HEK293 (cell line): ENCODE data around the gene DSCAML1.

Experiments
- CTCF ChIA-PET: fragments of 350-600 bp; formaldehyde crosslinking; extraction: SDS; loops from one replicate; lab custom pipeline; 2021; ENCODE audit warnings: antibody characterized with exemption; lab: Yijun Ruan, JAX
- POLR2A ChIA-PET: fragments of 300-600 bp; formaldehyde crosslinking; extraction: SDS; loops from one replicate; lab custom pipeline; 2020; ENCODE audit warnings: antibody characterized with exemption, inconsistent platforms; lab: Yijun Ruan, JAX
- H3K27ac ChIP-seq: fragments of 200-500 bp; sonication (Bioruptor generic); 2 replicates; pipeline ENCODE4 v1.5.1; 2014; ENCODE audit warnings: low read depth, low read length, control low read depth, inconsistent platforms; ENCODE audit errors: extremely low read depth
- H3K36me3 ChIP-seq, 2 experiments: fragments of 200-500 bp in 1 of 2; sonication (Bioruptor generic) in 1 of 2; 1 replicate in 1 of 2; 2 replicates in 1 of 2; pipeline ENCODE4 v1.5.1; 2014 to 2017; ENCODE audit warnings: inconsistent platforms in 2 of 2, low read length in 2 of 2; ENCODE audit not compliant: control insufficient read depth in 2 of 2, insufficient read depth in 1 of 2
- H3K4me1 ChIP-seq: fragments of 200-500 bp; sonication (Bioruptor generic); 2 replicates; pipeline ENCODE4 v1.5.1; 2014; ENCODE audit warnings: mild to moderate bottlenecking, low read length, inconsistent platforms; ENCODE audit not compliant: control insufficient read depth, insufficient read depth
- H3K4me3 ChIP-seq: 2 replicates; pipeline ENCODE4 v1.5.1; 2011; ENCODE audit warnings: low read depth, mild to moderate bottlenecking, control low read depth, low read length, moderate library complexity
- H3K9me3 ChIP-seq: fragments of 200-500 bp; sonication (Bioruptor generic); 2 replicates; pipeline ENCODE4 v1.5.1; 2014; ENCODE audit warnings: low read depth, low read length, inconsistent platforms; ENCODE audit not compliant: control insufficient read depth, insufficient read depth
- EGR2 ChIP-seq: fragments of 450-650 bp; formaldehyde crosslinking; IDR thresholded peaks from 2 replicates; pipeline ENCODE4 v1.5.1; 2016; ENCODE audit warnings: low read depth, missing biosample characterization, missing genetic modification characterization
- FEZF1 ChIP-seq: fragments of 450-650 bp; formaldehyde crosslinking; IDR thresholded peaks from 2 replicates; pipeline ENCODE4 v1.5.1; 2016; ENCODE audit warnings: missing biosample characterization, missing genetic modification characterization
- KLF8 ChIP-seq: fragments of 450-650 bp; formaldehyde crosslinking; IDR thresholded peaks from 2 replicates; pipeline ENCODE4 v1.5.1; 2016; ENCODE audit warnings: missing biosample characterization, missing genetic modification characterization
- PRDM4 ChIP-seq: fragments of 450-650 bp; formaldehyde crosslinking; IDR thresholded peaks from 2 replicates; pipeline ENCODE4 v1.5.1; 2017; ENCODE audit warnings: missing biosample characterization, missing genetic modification characterization
- RBAK ChIP-seq: fragments of 450-650 bp; formaldehyde crosslinking; IDR thresholded peaks from 2 replicates; pipeline ENCODE4 v1.5.1; 2016; ENCODE audit warnings: missing biosample characterization, missing genetic modification characterization
- ZNF121 ChIP-seq: fragments of 450-650 bp; formaldehyde crosslinking; IDR thresholded peaks from 2 replicates; pipeline ENCODE4 v1.5.1; 2016; ENCODE audit warnings: missing biosample characterization, missing genetic modification characterization
- ZNF155 ChIP-seq: fragments of 450-650 bp; formaldehyde crosslinking; IDR thresholded peaks from 2 replicates; pipeline ENCODE4 v1.5.1; 2016; ENCODE audit warnings: missing biosample characterization, missing genetic modification characterization
- ZNF223 ChIP-seq: fragments of 450-650 bp; formaldehyde crosslinking; IDR thresholded peaks from 2 replicates; pipeline ENCODE4 v1.5.1; 2016; ENCODE audit warnings: missing biosample characterization, missing genetic modification characterization
- ZNF239 ChIP-seq: fragments of 450-650 bp; formaldehyde crosslinking; IDR thresholded peaks from 2 replicates; pipeline ENCODE4 v1.5.1; 2016; ENCODE audit warnings: missing biosample characterization, missing genetic modification characterization
- ZNF266 ChIP-seq: fragments of 450-650 bp; formaldehyde crosslinking; IDR thresholded peaks from 2 replicates; pipeline ENCODE4 v1.5.1; 2016; ENCODE audit warnings: missing biosample characterization, missing genetic modification characterization, low read depth
- ZNF335 ChIP-seq: fragments of 450-650 bp; formaldehyde crosslinking; conservative IDR thresholded peaks from 2 replicates; pipeline ENCODE4 v1.5.1; 2016; ENCODE audit warnings: missing biosample characterization, missing genetic modification characterization
- ZNF423 ChIP-seq: fragments of 450-650 bp; formaldehyde crosslinking; IDR thresholded peaks from 2 replicates; pipeline ENCODE4 v1.5.1; 2016; ENCODE audit warnings: missing biosample characterization, missing genetic modification characterization
- ZNF549 ChIP-seq: fragments of 450-650 bp; IDR thresholded peaks from 2 replicates; pipeline ENCODE4 v1.5.1; 2018; ENCODE audit warnings: missing biosample characterization, missing genetic modification characterization, mild to moderate bottlenecking, inconsistent platforms, moderate library complexity
- ZNF561 ChIP-seq: fragments of 450-650 bp; IDR thresholded peaks from 2 replicates; pipeline ENCODE4 v1.5.1; 2018; ENCODE audit warnings: missing biosample characterization, missing genetic modification characterization, borderline replicate concordance
- ZNF585B ChIP-seq: fragments of 450-650 bp; formaldehyde crosslinking; IDR thresholded peaks from 2 replicates; pipeline ENCODE4 v1.5.1; 2016; ENCODE audit warnings: missing biosample characterization, missing genetic modification characterization
- ZNF623 ChIP-seq: fragments of 450-650 bp; formaldehyde crosslinking; IDR thresholded peaks from 2 replicates; pipeline ENCODE4 v1.5.1; 2016; ENCODE audit warnings: missing biosample characterization, missing genetic modification characterization
- ZNF660 ChIP-seq: fragments of 450-650 bp; IDR thresholded peaks from 2 replicates; pipeline ENCODE4 v1.5.1; 2018; ENCODE audit warnings: missing biosample characterization, mild to moderate bottlenecking, missing genetic modification characterization
- ZNF677 ChIP-seq: fragments of 450-650 bp; IDR thresholded peaks from 2 replicates; pipeline ENCODE4 v1.5.0; 2018; ENCODE audit warnings: missing biosample characterization, mild to moderate bottlenecking, missing genetic modification characterization, moderate library complexity
- ZNF777 ChIP-seq: fragments of 450-650 bp; formaldehyde crosslinking; IDR thresholded peaks from 2 replicates; pipeline ENCODE4 v1.5.1; 2017; ENCODE audit warnings: missing biosample characterization, missing genetic modification characterization, borderline replicate concordance
- ZSCAN30 ChIP-seq: fragments of 450-650 bp; IDR thresholded peaks from 2 replicates; pipeline ENCODE4 v1.5.1; 2018; ENCODE audit warnings: missing biosample characterization, mild to moderate bottlenecking, missing genetic modification characterization, moderate library complexity
- ZSCAN5A ChIP-seq: fragments of 450-650 bp; formaldehyde crosslinking; IDR thresholded peaks from 2 replicates; pipeline ENCODE4 v1.5.1; 2016; ENCODE audit warnings: missing biosample characterization, missing genetic modification characterization
- ZXDB ChIP-seq: fragments of 450-650 bp; formaldehyde crosslinking; IDR thresholded peaks from 2 replicates; pipeline ENCODE4 v1.5.1; 2016; ENCODE audit warnings: missing biosample characterization, missing genetic modification characterization
- TF ChIP-seq, protein P1 (sequence below): fragments of 450-650 bp; formaldehyde crosslinking; IDR thresholded peaks from 2 replicates; pipeline ENCODE4 v1.5.1; 2017; ENCODE audit warnings: missing biosample characterization, missing genetic modification characterization
- TF ChIP-seq, protein P2 (sequence below): IDR thresholded peaks from 2 replicates; pipeline ENCODE4 v1.6.1; 2011; ENCODE audit warnings: mild to moderate bottlenecking, low read depth, low read length, borderline replicate concordance

The DSCAML1 gene

DNA sequence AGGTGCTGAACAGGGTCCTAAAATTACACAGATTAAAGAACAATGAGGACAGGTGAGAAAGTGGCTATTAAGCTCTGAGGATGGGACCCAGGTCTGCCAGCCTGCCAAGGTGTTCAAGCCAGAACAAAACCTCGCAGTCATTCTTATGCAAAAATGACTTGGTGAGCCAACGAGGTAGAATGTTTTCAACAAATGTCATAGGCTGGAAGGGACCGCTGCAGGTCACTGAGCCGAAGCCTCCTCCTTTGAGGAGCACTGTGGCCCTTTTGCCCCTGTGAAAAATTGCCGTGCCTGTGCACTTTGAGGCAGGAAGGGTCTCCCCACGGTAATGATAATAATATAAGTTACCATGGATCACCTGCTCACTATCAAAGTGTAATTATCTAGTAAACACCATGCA, 216.2 kb downstream of the DSCAML1 start:
- Histone ChIP-seq H3K4me1 (no peaks in the 10 kb centered on the region), H3K4me3 (no peak overlapping the region), H3K27ac (no peak overlapping the region)
- CTCF ChIA-PET: no interaction called here
- POLR2A ChIA-PET: no interaction called here
- no peak for TF ChIP-seq PRDM4 (tag by site-specific recombination)
- no peak for TF ChIP-seq ZNF239
- no peak for TF ChIP-seq ZNF660 (tag by site-specific recombination)
- no peak for TF ChIP-seq ZNF266 (tag by site-specific recombination)
- TF ChIP-seq ZSCAN30 (tag by site-specific recombination): no peak
- TF ChIP-seq ZNF423 (tag by site-specific recombination): no peak
- no peak for TF ChIP-seq ZNF561 (tag by site-specific recombination)
- TF ChIP-seq, all 188 proteins: peak for 0
- Histone ChIP-seq H3K36me3 (no peaks in the 10 kb centered on the region), H3K9me3 (no peaks in the 10 kb centered on the region)

DNA sequence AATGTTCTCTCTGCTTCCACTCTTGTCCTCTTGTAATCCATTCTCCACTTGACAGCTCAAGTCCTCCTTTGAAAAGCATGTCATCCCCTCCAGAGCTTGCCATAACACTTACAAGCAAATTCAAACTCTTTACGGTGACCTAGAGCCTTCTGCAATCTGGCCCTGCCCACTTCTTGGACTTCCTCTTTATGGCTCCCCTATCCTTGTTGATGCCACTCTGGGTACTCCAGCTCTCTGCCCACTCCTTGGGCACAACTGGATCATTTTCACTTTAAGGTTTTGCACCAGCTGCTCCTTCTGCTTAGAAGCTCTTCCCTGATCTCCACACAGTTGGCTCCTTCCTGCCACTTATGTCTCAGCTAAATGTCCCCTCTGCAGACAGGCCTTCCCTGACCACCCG, 217.9 kb downstream of the DSCAML1 start:
- POLR2A ChIA-PET: no interaction called here
- no peaks in the 10 kb centered on the region for H3K9me3 ChIP-seq
- no peaks in the 10 kb centered on the region for H3K4me1 ChIP-seq
- CTCF ChIA-PET: interaction anchor here (0.6 to 1.0 kb wide), 2 partner anchors 20 to 153 kb away, joined by 3 read pairs; no protein-coding TSS in a partner anchor
- no peak overlapping the region for H3K27ac ChIP-seq
- TF ChIP-seq ZNF223 (tag by site-specific recombination) (no peak), ZNF549 (tag by site-specific recombination) (no peak), ZNF585B (tag by site-specific recombination) (no peak)
- TF ChIP-seq, protein P1, sequence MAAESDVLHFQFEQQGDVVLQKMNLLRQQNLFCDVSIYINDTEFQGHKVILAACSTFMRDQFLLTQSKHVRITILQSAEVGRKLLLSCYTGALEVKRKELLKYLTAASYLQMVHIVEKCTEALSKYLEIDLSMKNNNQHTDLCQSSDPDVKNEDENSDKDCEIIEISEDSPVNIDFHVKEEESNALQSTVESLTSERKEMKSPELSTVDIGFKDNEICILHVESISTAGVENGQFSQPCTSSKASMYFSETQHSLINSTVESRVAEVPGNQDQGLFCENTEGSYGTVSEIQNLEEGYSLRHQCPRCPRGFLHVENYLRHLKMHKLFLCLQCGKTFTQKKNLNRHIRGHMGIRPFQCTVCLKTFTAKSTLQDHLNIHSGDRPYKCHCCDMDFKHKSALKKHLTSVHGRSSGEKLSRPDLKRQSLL (tag by site-specific recombination): no peak
- TF ChIP-seq, all 188 proteins: peak for 0
- Histone ChIP-seq H3K4me3 (no peak overlapping the region), H3K36me3 (no peaks in the 10 kb centered on the region)

DNA sequence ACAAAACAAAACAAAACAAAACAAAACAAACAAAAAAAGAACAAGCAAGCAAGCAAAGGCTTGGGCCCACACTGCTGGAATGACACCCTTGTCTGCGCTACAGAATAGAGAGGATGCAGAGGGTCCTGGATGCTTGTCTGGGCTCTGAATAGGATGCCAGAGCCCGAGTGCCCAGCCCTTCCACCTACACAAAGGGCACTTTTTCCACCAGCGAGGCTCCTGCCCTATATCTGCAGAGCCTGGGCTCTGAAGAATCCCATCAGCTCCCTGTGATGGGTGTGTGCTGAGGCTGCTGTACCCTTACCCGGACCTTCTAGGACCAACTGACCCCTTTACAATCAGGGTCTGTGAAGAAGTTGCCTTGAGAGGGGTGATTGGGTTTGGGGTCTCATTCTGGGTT, 221.2 kb downstream of the DSCAML1 start:
- TF ChIP-seq ZXDB (tag by site-specific recombination) (no peak), KLF8 (tag by site-specific recombination) (no peak), ZNF121 (tag by site-specific recombination) (no peak), ZNF623 (tag by site-specific recombination) (no peak)
- Histone ChIP-seq H3K27ac (no peak overlapping the region), H3K9me3 (no peaks in the 10 kb centered on the region), H3K36me3 (no peaks in the 10 kb centered on the region), H3K4me3 (no peak overlapping the region), H3K4me1 (no peaks in the 10 kb centered on the region)
- POLR2A ChIA-PET: no interaction called here
- CTCF ChIA-PET: no interaction called here

- no peaks in the 10 kb centered on the region for H3K4me1 ChIP-seq
- POLR2A ChIA-PET: no interaction called here
- CTCF ChIA-PET: interaction anchor here (0.5 to 1.2 kb wide), 3 partner anchors 46 to 330 kb away, joined by 3 to 4 read pairs (median 3); no protein-coding TSS in a partner anchor
- TF ChIP-seq EGR2 (tag by site-specific recombination) (no peak), ZNF155 (tag by site-specific recombination) (no peak), ZNF335 (tag by site-specific recombination) (no peak), ZSCAN5A (tag by site-specific recombination) (no peak), ZNF677 (no peak), RBAK (no peak), ZNF777 (tag by site-specific recombination) (no peak), FEZF1 (tag by site-specific recombination) (no peak)
- TF ChIP-seq, protein P2, sequence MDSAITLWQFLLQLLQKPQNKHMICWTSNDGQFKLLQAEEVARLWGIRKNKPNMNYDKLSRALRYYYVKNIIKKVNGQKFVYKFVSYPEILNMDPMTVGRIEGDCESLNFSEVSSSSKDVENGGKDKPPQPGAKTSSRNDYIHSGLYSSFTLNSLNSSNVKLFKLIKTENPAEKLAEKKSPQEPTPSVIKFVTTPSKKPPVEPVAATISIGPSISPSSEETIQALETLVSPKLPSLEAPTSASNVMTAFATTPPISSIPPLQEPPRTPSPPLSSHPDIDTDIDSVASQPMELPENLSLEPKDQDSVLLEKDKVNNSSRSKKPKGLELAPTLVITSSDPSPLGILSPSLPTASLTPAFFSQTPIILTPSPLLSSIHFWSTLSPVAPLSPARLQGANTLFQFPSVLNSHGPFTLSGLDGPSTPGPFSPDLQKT: no peak
These were observed 222.5 kb downstream of the DSCAML1 start for GRCh38 chr11:117574551-117574950.

More at GRCh38 chr11:117574551-117574950, 222.5 kb downstream of the DSCAML1 start:
- no peak overlapping the region for H3K4me3 ChIP-seq
- no peaks in the 10 kb centered on the region for H3K36me3 ChIP-seq
- H3K9me3 ChIP-seq: no peaks in the 10 kb centered on the region
- H3K27ac ChIP-seq: no peak overlapping the region
